Camera-type eye (tissue), 1 donor: ENCODE data around the gene AMY2A. TPM values are rescaled to one million over a fixed set of nuclear protein-coding genes. Genes with fewer than 3 reads are reported as not detected.

ENCODE experiments used
- total RNA-seq: library from RNA; depleted of rRNA; stranded (reverse); fragments of >200 nt; gene quantifications from one replicate; pipeline ENCODE4 v1.2.3, GENCODE V29; 2014

Gene AMY2A
- 0.44 TPM for total RNA-seq

DNA sequence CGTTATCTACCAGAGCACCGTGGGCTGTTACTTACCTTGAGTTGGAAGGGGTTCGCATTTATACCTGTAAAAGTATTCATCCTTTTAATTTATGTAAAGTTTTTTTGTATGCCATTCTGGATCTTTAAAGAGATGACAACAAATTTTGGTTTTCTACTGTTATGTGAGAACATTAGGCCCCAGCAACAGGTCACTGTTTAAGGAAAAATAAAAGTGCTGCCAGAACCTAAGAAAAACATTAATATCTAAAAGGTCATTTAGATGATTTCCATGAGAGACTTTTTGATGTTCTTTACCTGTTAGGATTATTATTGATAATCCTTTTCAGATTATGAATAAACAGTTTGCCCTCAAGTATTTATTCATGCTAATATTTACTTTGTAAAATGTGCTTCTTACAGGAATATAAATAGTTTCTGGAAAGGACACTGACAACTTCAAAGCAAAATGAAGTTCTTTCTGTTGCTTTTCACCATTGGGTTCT lies at the start of gene AMY2A:
TSS of gene AMY2A (plus strand) at position 434 of the 484 bp plus-strand sequence. CDS start at position 448, 14 bp downstream.

GRCh38 chr1:103571289-103571688 lies 45.9 kb upstream of the AMY2A start, which contains the start of gene AMY2B:
TSS of gene AMY2B (plus strand) at chr1:103571589. CDS start at chr1:103571603, 14 bp downstream.

GRCh38 chr1:103655460-103655859 lies 38.2 kb downstream of the AMY2A start, which contains the start of gene AMY1A:
TSS of gene AMY1A (plus strand) at chr1:103655760. CDS start at chr1:103656331, 571 bp downstream.

Other genes starting within 250 kb of the AMY2A start
- gene RNPC3, start 91.7 kb upstream of the AMY2A start, total RNA-seq: 37.4 TPM
- gene AMY2B, start 45.8 kb upstream of the AMY2A start, total RNA-seq: 48.2 TPM
- not detected for gene AMY1A, start 38.3 kb downstream of the AMY2A start, total RNA-seq
- not detected for gene AMY1B, start 78.8 kb downstream of the AMY2A start, total RNA-seq
- gene AMY1C, start 132.5 kb downstream of the AMY2A start, total RNA-seq: not detected